GM18520 (cell line): ENCODE results near the gene SPIN4.
A peak's percentile ranks its signal among the peaks of the same experiment; 100 is the strongest.
"Not testable (repeated sequence)": the region's sequence is repeated elsewhere in the genome, so short reads cannot be mapped to it uniquely, and the experiment has no call there.

ENCODE experiments used
- ATAC-seq: cut with Tn5 transposase; IDR thresholded peaks from one replicate; pipeline ENCODE4 v1.9.1; 2021; ENCODE audit not compliant: unreplicated experiment

Gene SPIN4

DNA sequence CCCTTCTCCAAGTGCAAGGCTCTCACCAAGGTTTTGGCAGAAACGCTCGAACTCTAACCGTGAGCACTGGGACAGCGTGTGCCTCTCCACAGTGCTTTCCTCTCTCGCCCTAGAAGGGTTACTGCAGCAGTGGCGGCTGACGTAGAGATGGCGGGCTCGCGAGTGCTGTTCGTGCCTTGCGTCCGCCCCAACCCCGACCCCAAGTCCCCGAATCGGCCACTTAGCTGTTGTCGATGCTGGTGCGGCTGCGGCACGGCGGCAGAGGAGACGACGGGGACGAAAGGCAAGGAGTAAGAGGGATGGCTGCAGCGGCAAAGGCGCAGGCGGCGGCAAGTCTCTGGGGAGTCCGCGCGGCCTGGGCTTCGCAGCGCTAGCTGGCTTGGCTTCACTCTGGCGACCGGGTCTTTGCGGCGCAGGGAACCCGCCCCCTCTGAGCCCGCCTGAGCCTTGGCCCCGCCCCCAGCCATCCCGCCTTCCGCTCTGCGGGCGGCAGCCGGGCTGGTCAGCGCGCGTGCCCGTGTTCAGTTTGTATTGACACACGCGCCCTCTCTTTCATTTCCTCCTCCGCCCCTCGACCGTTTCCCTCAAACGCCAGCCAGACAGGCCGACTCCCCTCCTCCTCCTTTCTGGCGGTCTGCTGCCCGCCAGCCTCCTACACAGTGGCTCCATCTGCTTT is at the start of gene SPIN4:
Gene SPIN4, minus strand, starts transcription at position 392 of the 676 bp plus-strand sequence. CDS start 513 bp downstream, outside the sequence.
- ATAC-seq, result peak; percentile 88

- ATAC-seq, result no peak
Measured at GRCh38 chrX:63400340-63400739, 49.2 kb upstream of the SPIN4 start.

- ATAC-seq, result no peak
Measured at GRCh38 chrX:63394872-63395271, 43.7 kb upstream of the SPIN4 start.

DNA sequence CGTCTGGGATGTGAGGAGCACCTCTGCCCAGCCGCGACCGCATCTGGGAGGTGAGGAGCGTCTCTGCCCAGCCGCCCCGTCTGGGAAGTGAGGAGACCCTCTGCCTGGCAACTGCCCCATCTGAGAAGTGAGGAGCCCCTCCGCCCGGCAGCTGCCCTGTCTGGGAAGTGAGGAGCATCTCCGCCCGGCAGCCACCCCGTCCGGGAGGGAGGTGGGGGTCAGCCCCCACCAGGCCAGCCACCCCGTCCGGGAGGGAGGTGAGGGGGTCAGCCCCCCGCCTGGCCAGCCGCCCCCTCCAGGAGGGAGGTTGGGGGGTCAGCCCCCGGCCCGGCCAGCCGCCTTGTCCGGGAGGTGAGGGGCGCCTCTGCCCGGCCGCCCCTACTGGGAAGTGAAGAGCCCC is 42.0 kb upstream of the SPIN4 start:
- not testable (repeated sequence) for ATAC-seq

DNA sequence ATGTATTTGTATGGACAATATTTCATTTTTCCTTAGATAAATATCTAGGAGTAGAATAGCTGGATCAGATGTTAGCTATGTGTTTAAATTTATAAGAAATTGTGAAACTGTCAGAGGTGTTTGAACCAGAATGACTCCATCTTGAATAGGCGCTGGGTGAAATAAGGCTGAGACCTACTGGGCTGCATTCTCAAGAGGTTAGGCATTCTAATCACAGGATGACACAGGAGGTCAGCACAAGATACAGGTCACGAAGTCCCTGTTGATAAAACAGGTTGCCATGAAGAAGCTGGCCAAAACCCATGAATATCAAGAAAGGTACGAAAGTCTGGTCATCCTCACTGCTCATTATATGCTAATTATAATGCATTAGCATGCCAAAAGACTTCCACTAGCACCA is 36.3 kb upstream of the SPIN4 start:
- ATAC-seq, result no peak

- not testable (repeated sequence) for ATAC-seq
Measured at GRCh38 chrX:63384263-63384662, 33.1 kb upstream of the SPIN4 start.

- not testable (repeated sequence) for ATAC-seq
Measured at GRCh38 chrX:63373012-63373411, 21.9 kb upstream of the SPIN4 start.

GRCh38 chrX:63367699-63368098 is 16.6 kb upstream of the SPIN4 start:
- not testable (repeated sequence) for ATAC-seq

DNA sequence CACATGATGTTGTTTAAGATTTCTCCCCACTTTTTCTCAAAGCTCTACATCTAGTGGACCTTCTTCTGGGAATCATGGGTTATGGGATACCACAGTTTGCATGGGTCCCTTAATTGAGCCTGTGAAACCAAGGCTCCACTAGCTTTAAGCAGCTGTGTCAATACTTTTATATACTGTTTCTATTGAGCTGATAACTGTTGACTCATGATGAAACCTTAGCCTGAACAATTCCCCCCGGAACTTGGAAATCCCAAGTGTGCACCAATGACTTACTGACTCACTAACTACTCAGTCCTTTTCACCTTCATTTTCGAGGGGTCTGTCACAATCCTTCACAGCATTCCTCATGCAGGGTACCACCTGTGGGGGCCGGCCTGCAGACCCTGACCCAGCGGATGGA is 12.7 kb upstream of the SPIN4 start:
- ATAC-seq, result no peak

GRCh38 chrX:63361494-63361893 is 10.4 kb upstream of the SPIN4 start:
- ATAC-seq, result no peak

GRCh38 chrX:63354484-63354883 is 3.4 kb upstream of the SPIN4 start:
- ATAC-seq, result no peak

DNA sequence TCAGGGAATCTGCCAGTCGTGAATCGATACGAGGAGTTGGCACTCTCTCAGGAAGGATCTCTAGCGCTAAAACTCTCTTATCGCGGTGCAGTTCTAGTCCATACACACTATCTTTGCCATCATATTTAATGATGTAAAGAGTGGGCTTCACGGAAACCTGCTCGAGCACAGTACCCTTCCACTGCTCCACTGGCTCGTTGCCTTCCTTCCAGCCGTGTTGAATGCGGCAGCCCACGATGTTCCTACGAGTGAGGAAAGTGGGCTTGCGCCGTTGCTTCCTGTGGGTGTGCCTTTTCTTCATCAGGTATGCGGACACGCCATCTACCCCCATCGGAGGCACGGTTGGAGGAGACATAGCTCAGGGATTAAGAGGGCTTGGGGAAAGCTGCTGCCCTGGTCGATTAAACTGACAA is 661 bp downstream of the SPIN4 start:
- ATAC-seq, result peak; percentile 18

GRCh38 chrX:63349307-63349706 is 1.8 kb downstream of the SPIN4 start:
- ATAC-seq, result no peak

- no peak for ATAC-seq
Measured at GRCh38 chrX:63330681-63331080, 20.5 kb downstream of the SPIN4 start.

DNA sequence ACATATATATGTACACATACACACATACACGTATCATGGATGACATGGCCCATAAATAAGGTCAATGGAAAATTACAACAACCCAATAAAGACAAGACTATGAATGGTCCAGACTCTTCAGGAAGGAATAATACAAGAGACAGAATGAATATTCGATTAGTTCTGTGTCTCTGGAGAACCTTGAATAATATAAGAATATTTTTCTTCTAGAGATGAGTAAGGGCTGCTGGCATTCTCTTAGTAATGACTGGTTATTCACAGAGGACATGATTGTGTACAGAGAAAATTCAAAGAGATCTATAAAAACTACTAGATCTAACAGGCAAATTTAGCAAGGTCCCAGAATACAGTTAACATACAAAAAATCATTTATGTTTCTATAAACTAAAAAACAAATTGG is 23.3 kb downstream of the SPIN4 start:
- no peak for ATAC-seq

DNA sequence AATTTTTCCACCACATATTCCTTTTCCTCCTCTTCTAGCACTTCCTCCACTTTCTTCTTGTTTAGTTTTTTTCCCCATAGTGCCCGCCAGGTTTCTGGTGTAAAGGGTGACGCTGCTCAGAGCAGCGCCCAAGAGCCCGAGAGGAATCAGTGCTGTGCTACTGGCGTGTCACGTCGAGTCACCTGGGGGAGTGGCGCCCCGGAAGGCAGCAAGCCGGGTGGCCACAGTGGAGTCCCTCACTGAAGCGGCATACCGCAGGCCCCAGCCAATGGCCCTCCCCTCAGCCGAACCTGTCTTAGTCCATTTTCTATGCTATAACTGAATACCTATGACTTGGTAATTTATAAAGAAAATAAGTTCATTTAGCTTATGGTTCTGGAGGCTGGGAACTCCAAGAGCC is 51.5 kb downstream of the SPIN4 start:
- ATAC-seq, result no peak
